GM12864 (cell line): ENCODE data around the gene POMP.

Experiments
- DNase-seq: peaks from one replicate; pipeline ENCODE4 v3.0.0-alpha.2; 2011; ENCODE audit warnings: low read depth
- H3K4me3 ChIP-seq: 2 replicates; pipeline ENCODE4 v1.5.1; 2011; ENCODE audit warnings: mild to moderate bottlenecking, low read depth, low read length, control low read depth
- CTCF ChIP-seq: IDR thresholded peaks from 2 replicates; pipeline ENCODE4 v1.5.1; 2011; ENCODE audit warnings: low read depth, mild to moderate bottlenecking, moderate library complexity, low read length, control low read depth, inconsistent platforms; ENCODE audit errors: missing control alignments

Gene POMP

GRCh38 chr13:28723806-28724205, 64.9 kb downstream of the POMP start:
- TF ChIP-seq CTCF: no peak
- H3K4me3 ChIP-seq: no peak overlapping the region
- no peak for DNase-seq

- TF ChIP-seq CTCF: no peak
- DNase-seq: no peak
- H3K4me3 ChIP-seq: no peak overlapping the region
These were observed 66.2 kb downstream of the POMP start for GRCh38 chr13:28725046-28725610.
